Adrenal gland (tissue), 5 donors: ENCODE measurements around the gene DSG4.

Experiments
- CTCF ChIP-seq, 6 experiments: fragments of 450-650 bp in 4 of 6; fragments of 200-600 bp in 2 of 6; sonication (generic) in 1 of 6; IDR thresholded peaks; 1 replicate in 5 of 6; 2 replicates in 1 of 6; pipeline versions ENCODE4 v1.5.1 to v1.8.0; 2016 to 2021; ENCODE audit warnings: antibody characterized with exemption in 6 of 6, mild to moderate bottlenecking in 2 of 6, moderate library complexity in 1 of 6
- POLR2A ChIP-seq, 2 donors: fragments of 450-650 bp; IDR thresholded peaks; one replicate each; pipeline ENCODE4 v1.6.1; 2017; ENCODE audit warnings: antibody characterized with exemption in 2 of 2, mild to moderate bottlenecking in 2 of 2, moderate library complexity in 1 of 2
- donor health status: DM: no; HTN: no; CAD: no.

- TF ChIP-seq CTCF (IDR thresholded peaks at IDR 0.05) (no peak), POLR2A (IDR thresholded peaks at IDR 0.05) (no peak)
Measured at GRCh38 chr18:31410716-31411483, 34.3 kb downstream of the DSG4 start.
